Suprapubic skin (tissue), 4 donors: ENCODE measurements around the gene TRAF3.

Source experiments
- CTCF ChIP-seq, 2 donors: fragments of 200-600 bp in 1 of 2; fragments of 450-650 bp in 1 of 2; sonication (generic) in 1 of 2; IDR thresholded peaks; one replicate each; pipeline ENCODE4 v1.5.1; 2016 to 2019; ENCODE audit warnings: antibody characterized with exemption in 2 of 2, mild to moderate bottlenecking in 1 of 2, moderate library complexity in 1 of 2
- POLR2A ChIP-seq, 2 donors: fragments of 450-650 bp; IDR thresholded peaks; one replicate each; pipeline ENCODE4 v1.6.1; 2017; ENCODE audit warnings: antibody characterized with exemption in 2 of 2, mild to moderate bottlenecking in 2 of 2, moderate library complexity in 2 of 2
- POLR2AphosphoS5 ChIP-seq, 3 donors: sonication (generic); formaldehyde crosslinking; IDR thresholded peaks; one replicate each; pipeline ENCODE4 v1.6.1; 2017; ENCODE audit warnings: antibody characterized with exemption in 3 of 3

GRCh38 chr14:102746634-102747438 lies 30.4 kb upstream of the TRAF3 start:
- TF ChIP-seq CTCF (IDR thresholded peaks at IDR 0.05), result no peak
- TF ChIP-seq POLR2AphosphoS5 (IDR thresholded peaks at IDR 0.05), result no peak
- TF ChIP-seq POLR2A (IDR thresholded peaks at IDR 0.05), result no peak
